GM19468 (cell line): ENCODE measurements around the gene CDT1.

Experiments
- ATAC-seq: cut with Tn5 transposase; IDR thresholded peaks from one replicate; pipeline ENCODE4 v1.9.1; 2021; ENCODE audit warnings: mild to moderate bottlenecking, moderate library complexity, moderate number of reproducible peaks; ENCODE audit not compliant: unreplicated experiment; ENCODE audit errors: extremely low read depth

Gene CDT1

GRCh38 chr16:88803264-88803987 lies at the start of gene CDT1:
Gene CDT1 (plus strand): TSS chr16:88803789. CDS start chr16:88803832, 43 bp downstream.
- ATAC-seq: peak; percentile 42

GRCh38 chr16:88754109-88754911 lies 49.3 kb upstream of the CDT1 start:
- ATAC-seq: no peak

GRCh38 chr16:88754912-88755744 lies 48.5 kb upstream of the CDT1 start:
- ATAC-seq: no peak

- no peak for ATAC-seq
Measured at GRCh38 chr16:88755745-88756443, 47.7 kb upstream of the CDT1 start.

GRCh38 chr16:88758227-88758943 lies 45.2 kb upstream of the CDT1 start:
- ATAC-seq: no peak

- ATAC-seq: no peak
Measured at GRCh38 chr16:88758944-88759244, 44.7 kb upstream of the CDT1 start.

- ATAC-seq: no peak
Measured at GRCh38 chr16:88759245-88759975, 44.2 kb upstream of the CDT1 start.

- ATAC-seq: no peak
Measured at GRCh38 chr16:88759976-88760350, 43.6 kb upstream of the CDT1 start.

- no peak for ATAC-seq
Measured at GRCh38 chr16:88760424-88761142, 43.0 kb upstream of the CDT1 start.

GRCh38 chr16:88761143-88761534 lies 42.5 kb upstream of the CDT1 start:
- ATAC-seq: no peak

- no peak for ATAC-seq
Measured at GRCh38 chr16:88761830-88762229, 41.8 kb upstream of the CDT1 start.

- no peak for ATAC-seq
Measured at GRCh38 chr16:88762258-88762870, 41.2 kb upstream of the CDT1 start.

GRCh38 chr16:88762941-88763340 lies 40.6 kb upstream of the CDT1 start:
- ATAC-seq: no peak

- no peak for ATAC-seq
Measured at GRCh38 chr16:88763502-88764053, 40.0 kb upstream of the CDT1 start.

GRCh38 chr16:88764080-88764479 lies 39.5 kb upstream of the CDT1 start:
- no peak for ATAC-seq

GRCh38 chr16:88764913-88765349 lies 38.7 kb upstream of the CDT1 start:
- ATAC-seq: no peak

- ATAC-seq: no peak
Measured at GRCh38 chr16:88766975-88767374, 36.6 kb upstream of the CDT1 start.
